H1 (cell line): Measurements from ENCODE around the gene EEF1AKMT3. TPM values are rescaled to one million over a fixed set of nuclear protein-coding genes. Genes with fewer than 3 reads are reported as not detected.

ENCODE experiments used
- CTCF ChIA-PET: fragments of 300-600 bp; sonication (Branson Sonifier 250); formaldehyde crosslinking; loops from one replicate; lab custom pipeline; 2021; ENCODE audit not compliant: partially characterized antibody; lab: Charles Lee
- POLR2A ChIA-PET: fragments of 300-600 bp; sonication (Branson Sonifier 250); formaldehyde crosslinking; loops from one replicate; lab custom pipeline; 2021; ENCODE audit warnings: inconsistent platforms; ENCODE audit not compliant: partially characterized antibody; lab: Charles Lee
- DNase-seq, 2 experiments: peaks; one replicate each; pipeline versions ENCODE4 v3.0.0 to v3.0.0-alpha.2; 2010 to 2022; ENCODE audit warnings: low spot score in 2 of 2, low read depth in 1 of 2, mixed read lengths in 1 of 2
- FAIRE-seq: peaks from 2 replicates; lab custom pipeline; 2011; peaks lifted over from hg19 to GRCh38; lab: Jason Lieb, UNC
- H2AFZ ChIP-seq: 2 replicates; pipeline ENCODE4 v1.8.1; 2012; ENCODE audit warnings: low read length, inconsistent platforms
- H2AK5ac ChIP-seq: 2 replicates; pipeline ENCODE4 v1.6.1; 2013; ENCODE audit warnings: low read depth, low read length
- H2BK120ac ChIP-seq: replicated peaks from 2 replicates; pipeline ENCODE3; 2013; ENCODE audit warnings: low read depth, low read length, inconsistent platforms
- H2BK12ac ChIP-seq: 2 replicates; pipeline ENCODE4 v1.6.1; 2013; ENCODE audit warnings: low read depth, low read length
- H2BK15ac ChIP-seq: 2 replicates; pipeline ENCODE4 v1.6.1; 2013; ENCODE audit warnings: low read length
- H2BK20ac ChIP-seq: 2 replicates; pipeline ENCODE4 v1.6.1; 2013; ENCODE audit warnings: low read length
- H2BK5ac ChIP-seq: 2 replicates; pipeline ENCODE4 v1.6.1; 2013; ENCODE audit warnings: low read depth, low read length
- H3K14ac ChIP-seq: 2 replicates; pipeline ENCODE4 v1.6.1; 2013; ENCODE audit warnings: inconsistent platforms; ENCODE audit not compliant: insufficient read length
- H3K18ac ChIP-seq: 2 replicates; pipeline ENCODE4 v1.6.1; 2013; ENCODE audit warnings: low read length; ENCODE audit errors: extremely low read depth
- H3K23ac ChIP-seq: 2 replicates; pipeline ENCODE4 v1.6.1; 2013; ENCODE audit warnings: inconsistent platforms; ENCODE audit not compliant: insufficient read length
- H3K23me2 ChIP-seq: 2 replicates; pipeline ENCODE4 v1.6.1; 2013; ENCODE audit warnings: low read depth, low read length
- H3K27ac ChIP-seq: 2 replicates; pipeline ENCODE4 v1.6.1; 2011; ENCODE audit warnings: low read depth, low read length, inconsistent platforms
- H3K27me3 ChIP-seq, 4 experiments: replicated peaks in 1 of 4; 1 replicate in 1 of 4; 2 replicates in 3 of 4; pipeline versions ENCODE4 v1.6.1 to v1.8.1; 2011 to 2013; ENCODE audit warnings: low read length in 3 of 4, mild to moderate bottlenecking in 3 of 4, inconsistent platforms in 2 of 4, mixed read lengths in 2 of 4, moderate library complexity in 1 of 4; ENCODE audit not compliant: control insufficient read depth in 3 of 4, insufficient read depth in 3 of 4; ENCODE audit errors: extremely low read depth in 1 of 4
- H3K36me3 ChIP-seq, 4 experiments: 2 replicates each; pipeline versions ENCODE4 v1.6.1 to v1.8.1; 2011 to 2013; ENCODE audit warnings: mild to moderate bottlenecking in 4 of 4, low read length in 3 of 4, moderate library complexity in 2 of 4, control low read depth in 1 of 4, inconsistent platforms in 1 of 4; ENCODE audit not compliant: insufficient read depth in 4 of 4, control insufficient read depth in 2 of 4
- H3K4ac ChIP-seq: replicated peaks from 2 replicates; pipeline ENCODE3; 2013; ENCODE audit warnings: low read length, low read depth, mixed read lengths, inconsistent platforms; ENCODE audit not compliant: insufficient read length
- H3K4me1 ChIP-seq, 4 experiments: replicated peaks in 1 of 4; 1 replicate in 1 of 4; 2 replicates in 3 of 4; pipeline versions ENCODE4 v1.6.1 to v1.8.1; 2011 to 2013; ENCODE audit warnings: low read length in 3 of 4, inconsistent platforms in 2 of 4, mixed read lengths in 1 of 4; ENCODE audit not compliant: insufficient read depth in 4 of 4, control insufficient read depth in 3 of 4
- H3K4me2 ChIP-seq, 2 experiments: 2 replicates each; pipeline versions ENCODE4 v1.6.1 to v1.8.1; 2011 to 2013; ENCODE audit warnings: low read depth in 2 of 2, low read length in 2 of 2, control low read depth in 1 of 2, inconsistent platforms in 1 of 2, mild to moderate bottlenecking in 1 of 2; ENCODE audit not compliant: insufficient read depth in 1 of 2
- H3K4me3 ChIP-seq, 4 experiments: fragments of 200-600, 300-600 bp in 1 of 4; sonication (generic), shearing (Covaris generic), sonication (Bioruptor Twin) in 1 of 4; 2 replicates each; pipeline versions ENCODE4 v1.5.1 to v1.8.1; 2011 to 2016; ENCODE audit warnings: low read length in 4 of 4, low read depth in 3 of 4, control low read depth in 2 of 4, inconsistent platforms in 2 of 4, mild to moderate bottlenecking in 2 of 4, mixed read lengths in 1 of 4, moderate library complexity in 1 of 4; ENCODE audit not compliant: insufficient read depth in 2 of 4; ENCODE audit errors: extremely low read depth in 1 of 4
- H3K56ac ChIP-seq: replicated peaks from 2 replicates; pipeline ENCODE3; 2013; ENCODE audit warnings: low read depth, mild to moderate bottlenecking, mixed read lengths, low read length, inconsistent platforms; ENCODE audit not compliant: insufficient read length
- H3K79me1 ChIP-seq: 2 replicates; pipeline ENCODE4 v1.6.1; 2013; ENCODE audit warnings: low read depth, low read length, control low read depth
- H3K79me2 ChIP-seq, 2 experiments: 2 replicates each; pipeline versions ENCODE4 v1.6.1 to v1.8.1; 2012 to 2013; ENCODE audit warnings: low read length in 2 of 2, mild to moderate bottlenecking in 2 of 2, inconsistent platforms in 1 of 2; ENCODE audit not compliant: insufficient read depth in 2 of 2, control insufficient read depth in 1 of 2
- H3K9ac ChIP-seq, 4 experiments: replicated peaks in 1 of 4; 1 replicate in 1 of 4; 2 replicates in 3 of 4; pipeline versions ENCODE4 v1.6.1 to v1.8.1; 2011 to 2013; ENCODE audit warnings: low read depth in 3 of 4, low read length in 3 of 4, control low read depth in 2 of 4, mild to moderate bottlenecking in 2 of 4, moderate library complexity in 2 of 4, inconsistent platforms in 1 of 4; ENCODE audit errors: extremely low read depth in 1 of 4
- H3K9me3 ChIP-seq, 2 experiments: 2 replicates each; pipeline versions ENCODE4 v1.6.1 to v1.8.1; 2012 to 2013; ENCODE audit warnings: mild to moderate bottlenecking in 2 of 2, moderate library complexity in 2 of 2, control low read depth in 1 of 2, inconsistent platforms in 1 of 2, low read depth in 1 of 2, low read length in 1 of 2, mixed read lengths in 1 of 2; ENCODE audit not compliant: insufficient read depth in 2 of 2
- H4K20me1 ChIP-seq, 2 experiments: replicated peaks in 1 of 2; 2 replicates each; pipeline versions ENCODE3 to v1.8.1; 2011 to 2013; ENCODE audit warnings: inconsistent platforms in 2 of 2, low read length in 2 of 2, mild to moderate bottlenecking in 1 of 2; ENCODE audit not compliant: insufficient read depth in 2 of 2, control insufficient read depth in 1 of 2
- H4K5ac ChIP-seq: 2 replicates; pipeline ENCODE4 v1.6.1; 2013; ENCODE audit warnings: low read length, low read depth, mixed read lengths, inconsistent platforms; ENCODE audit not compliant: insufficient read length
- H4K8ac ChIP-seq: 2 replicates; pipeline ENCODE4 v1.8.0; 2013; ENCODE audit warnings: mild to moderate bottlenecking, moderate library complexity, low read length, inconsistent platforms; ENCODE audit not compliant: insufficient read depth; ENCODE audit errors: extremely low read depth
- H4K91ac ChIP-seq: replicated peaks from 2 replicates; pipeline ENCODE3; 2013; ENCODE audit warnings: low read length, mixed read lengths, inconsistent platforms; ENCODE audit not compliant: insufficient read length
- CHD2 ChIP-seq: IDR thresholded peaks from 2 replicates; pipeline ENCODE4 v1.6.1; 2012; ENCODE audit warnings: low read length, improper control_type of control experiment
- CREB1 ChIP-seq: IDR thresholded peaks from 2 replicates; pipeline ENCODE4 v1.6.1; 2012; ENCODE audit warnings: inconsistent platforms
- EGR1 ChIP-seq: IDR thresholded peaks from 2 replicates; pipeline ENCODE4 v1.6.1; 2011; ENCODE audit warnings: low read depth, low read length, borderline replicate concordance
- GTF2F1 ChIP-seq: IDR thresholded peaks from 2 replicates; pipeline ENCODE4 v1.6.1; 2012; ENCODE audit warnings: low read depth, low read length, improper control_type of control experiment, borderline replicate concordance
- HDAC2 ChIP-seq, 2 experiments: fragments of 300-600 bp in 1 of 2; sonication (generic) in 1 of 2; IDR thresholded peaks; 2 replicates each; pipeline ENCODE4 v1.6.1; 2011 to 2012; ENCODE audit warnings: low read depth in 2 of 2, low read length in 2 of 2, mild to moderate bottlenecking in 2 of 2, moderate library complexity in 2 of 2, borderline replicate concordance in 1 of 2, inconsistent platforms in 1 of 2
- RFX5 ChIP-seq: IDR thresholded peaks from 2 replicates; pipeline ENCODE4 v1.6.1; 2011; ENCODE audit warnings: low read depth, low read length, improper control_type of control experiment, borderline replicate concordance
- SIN3A ChIP-seq, 2 experiments: IDR thresholded peaks in 1 of 2; conservative IDR thresholded peaks in 1 of 2; 2 replicates each; pipeline ENCODE4 v1.6.1; 2011 to 2012; ENCODE audit warnings: low read length in 2 of 2, improper control_type of control experiment in 1 of 2, low read depth in 1 of 2, mild to moderate bottlenecking in 1 of 2
- SP1 ChIP-seq: IDR thresholded peaks from 2 replicates; pipeline ENCODE4 v1.6.1; 2011; ENCODE audit warnings: low read depth, low read length
- SP4 ChIP-seq: IDR thresholded peaks from 2 replicates; pipeline ENCODE4 v1.6.1; 2012; ENCODE audit warnings: low read length, inconsistent platforms
- TEAD4 ChIP-seq: IDR thresholded peaks from 2 replicates; pipeline ENCODE4 v1.6.1; 2012; ENCODE audit warnings: low read depth, low read length, inconsistent platforms, mixed read lengths
- WGBS, 2 experiments: shearing (Covaris generic) in 1 of 2; methylation state at CpG; one replicate each; pipeline versions ENCODE4 v1.1.6 to v1.1.7; 2013 to 2015; ENCODE audit warnings: low lambda C conversion rate in 2 of 2, mixed read lengths in 2 of 2, inconsistent platforms in 1 of 2, low coverage in 1 of 2, missing lambda C conversion rate in 1 of 2; ENCODE audit not compliant: insufficient replicate concordance in 2 of 2, insufficient coverage in 1 of 2, insufficient read length in 1 of 2; ENCODE audit errors: extremely low coverage in 1 of 2, missing lambda C conversion rate in 1 of 2; 5-methylcytosine and 5-hydroxymethylcytosine counted together
- polyA plus RNA-seq, 7 experiments: library from polyadenylated mRNA; depleted of rRNA in 3 of 7; stranded (reverse) in 5 of 7; unstranded in 2 of 7; fragments of >200 nt in 5 of 7; fragments of 200-250 nt in 2 of 7; gene quantifications; 1 replicate in 5 of 7; 2 replicates in 1 of 7; 4 replicates in 1 of 7; pipeline versions ENCODE4 v1.2.1 to v1.2.3, GENCODE V29; 2011 to 2013; ENCODE audit warnings: missing spikeins in 2 of 7, mixed read lengths in 2 of 7
- total RNA-seq: library from RNA; stranded (reverse); fragmentation: NEBNext Ultra II Directional; extraction: Animal tissue kit (Norgen Biotek cat#: 25700); gene quantifications from 2 replicates; pipeline ENCODE4 v1.2.1, GENCODE V29; 2021
- TF ChIP-seq, protein P1 (sequence below): IDR thresholded peaks from 2 replicates; pipeline ENCODE4 v1.6.1; 2012; ENCODE audit warnings: inconsistent platforms

EEF1AKMT3 gene
- total and polyA plus RNA-seq, 2 of the 8 experiments (the other 6 are each of a cell fraction or from before 2014, with no cell fraction given), result 3.1 to 4.4 TPM

GRCh38 chr12:57738661-57739237, 33.7 kb upstream of the EEF1AKMT3 start, which contains the start of gene AGAP2:
TSS of gene AGAP2 (minus strand) at chr12:57738742. CDS start at chr12:57738246, 496 bp downstream.
- peaks cover 6 to 29% (median 12%) of the 10 kb centered on the region in 4 experiments; a peak in 6 of 7 replicates for H3K4me1 ChIP-seq
- peak within 1 kb of the TSS; percentile 79 to 93 for H3K4me2 ChIP-seq
- H3K79me2 ChIP-seq, result no peaks in the 10 kb centered on the region
- peaks cover 46 to 80% (median 75%) of the 10 kb centered on the region in 4 experiments for H3K27me3 ChIP-seq
- H4K8ac ChIP-seq, result no peak within 1 kb of the TSS
- peaks cover 0 to 17% of the 10 kb centered on the region in 2 experiments for H4K20me1 ChIP-seq
- H3K23ac ChIP-seq, result no peak within 1 kb of the TSS
- H3K23me2 ChIP-seq, result peaks cover 2% of the 10 kb centered on the region; the same call in 1 of the 2 replicates
- peak in 1 of 2 experiments; percentile 82 for DNase-seq
- no peak within 1 kb of the TSS for H2AFZ ChIP-seq
- no peaks in the 10 kb centered on the region; a peak in 1 of 4 replicates for H3K9me3 ChIP-seq
- H2BK20ac ChIP-seq, result no peak within 1 kb of the TSS
- no peak within 1 kb of the TSS for H3K56ac ChIP-seq
- H4K91ac ChIP-seq, result no peak within 1 kb of the TSS
- peak in 1 of 2 experiments; percentile 40; a peak in 1 of 4 replicates for TF ChIP-seq SIN3A (conservative IDR thresholded peaks at IDR 0.05 in 1 of 2, IDR thresholded peaks at IDR 0.05 in 1 of 2; ENCODE audit: low read depth in 1 of 2, low read length in 2 of 2)
- no peak for TF ChIP-seq HDAC2 (IDR thresholded peaks at IDR 0.05; ENCODE audit: borderline replicate concordance in 1 of 2, low read depth in 2 of 2, low read length in 2 of 2)
- TF ChIP-seq TEAD4, result peak; percentile 34; the same call in 1 of the 2 replicates
- TF ChIP-seq EGR1, result no peak
- TF ChIP-seq CHD2, result peak; percentile 58; the same call in 1 of the 2 replicates
- TF ChIP-seq RFX5, result peak; percentile 52; the same call in 1 of the 2 replicates
- TF ChIP-seq, protein P1, sequence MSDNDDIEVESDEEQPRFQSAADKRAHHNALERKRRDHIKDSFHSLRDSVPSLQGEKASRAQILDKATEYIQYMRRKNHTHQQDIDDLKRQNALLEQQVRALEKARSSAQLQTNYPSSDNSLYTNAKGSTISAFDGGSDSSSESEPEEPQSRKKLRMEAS, result 0 out of 2 replicates have a peak, but pooled peaks have one; percentile 17
- no peak for TF ChIP-seq SP4
- peak; percentile 99 for TF ChIP-seq SP1
- peak; percentile 38; the same call in 1 of the 2 replicates for TF ChIP-seq CREB1
- TF ChIP-seq GTF2F1, result no peak
- no peak within 1 kb of the TSS for H3K4ac ChIP-seq
- H3K14ac ChIP-seq, result no peak within 1 kb of the TSS
- ChIA-PET CTCF (interaction anchor here (0.6 to 11.2 kb wide), 8 partner anchors 16 to 264 kb away, joined by 3 to 149 read pairs (median 4); partner anchors contain the start of gene CYP27B1), POLR2A (interaction anchor here (0.7 to 5.2 kb wide), 8 partner anchors 11 to 133 kb away, joined by 3 to 59 read pairs (median 6); partner anchors contain the start of genes CDK4 and OS9)
- peaks cover 0 to 6% (median 0%) of the 10 kb centered on the region in 4 experiments; a peak in 1 of 8 replicates for H3K36me3 ChIP-seq
- H2BK120ac ChIP-seq, result no peak within 1 kb of the TSS
- no peaks in the 10 kb centered on the region for H3K79me1 ChIP-seq
- WGBS, 2 experiments, result 3% methylated on average over 10 of the region's 36 CpGs; no CpG with 5 or more reads in 1 of the 2 experiments
- H2BK15ac ChIP-seq, result 0 out of 2 replicates have a peak within 1 kb of the TSS, but pooled peaks have one; percentile 48
- no peak within 1 kb of the TSS for H3K9ac ChIP-seq
- FAIRE-seq, result peak; percentile 19
- H3K27ac ChIP-seq, result no peak within 1 kb of the TSS
- H2BK5ac ChIP-seq, result no peak within 1 kb of the TSS
- no peak within 1 kb of the TSS; the same call in 1 of the 2 replicates for H3K18ac ChIP-seq
- peak within 1 kb of the TSS; percentile 31 to 76 (median 43) for H3K4me3 ChIP-seq
- no peak within 1 kb of the TSS for H2BK12ac ChIP-seq
- H2AK5ac ChIP-seq, result no peak within 1 kb of the TSS
- no peak within 1 kb of the TSS for H4K5ac ChIP-seq
